ELF-1 (cell line): ENCODE measurements around the gene RBBP7.

Experiments
- DNase-seq: peaks from one replicate; pipeline ENCODE4 v3.0.0-alpha.2; 2016; ENCODE audit warnings: low read depth, low spot score

The RBBP7 gene

GRCh38 chrX:16826207-16826606 lies 44.0 kb downstream of the RBBP7 start:
- peak; percentile 24 for DNase-seq

- DNase-seq: no peak
Measured at GRCh38 chrX:16825264-16826035, 44.7 kb downstream of the RBBP7 start.

GRCh38 chrX:16822723-16823122 lies 47.4 kb downstream of the RBBP7 start:
- DNase-seq: no peak

- DNase-seq: no peak
Measured at GRCh38 chrX:16819634-16820033, 50.5 kb downstream of the RBBP7 start.

GRCh38 chrX:16814597-16814996 lies 55.6 kb downstream of the RBBP7 start:
- DNase-seq: no peak

GRCh38 chrX:16807976-16808542 lies 62.1 kb downstream of the RBBP7 start:
- no peak for DNase-seq

DNA sequence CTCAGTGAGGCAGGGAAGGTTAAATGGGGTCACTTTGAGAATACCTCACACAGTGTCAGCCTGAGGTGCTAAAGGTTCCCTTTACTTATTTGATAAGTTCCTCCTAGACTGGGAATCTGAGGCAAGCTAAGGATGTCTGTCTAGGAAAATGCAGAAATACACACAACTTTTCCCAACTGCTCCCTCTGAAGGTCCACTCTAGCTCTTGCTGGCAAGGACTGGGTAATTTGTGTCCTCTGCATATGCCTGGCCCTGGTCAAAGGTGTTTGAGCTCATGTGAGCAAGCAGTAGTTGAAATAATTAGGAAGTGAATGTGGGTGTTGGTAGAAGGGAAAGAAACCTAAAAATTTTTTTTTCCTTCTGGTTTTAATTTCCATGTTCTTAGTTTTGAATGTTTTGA lies 62.6 kb downstream of the RBBP7 start:
- no peak for DNase-seq

DNA sequence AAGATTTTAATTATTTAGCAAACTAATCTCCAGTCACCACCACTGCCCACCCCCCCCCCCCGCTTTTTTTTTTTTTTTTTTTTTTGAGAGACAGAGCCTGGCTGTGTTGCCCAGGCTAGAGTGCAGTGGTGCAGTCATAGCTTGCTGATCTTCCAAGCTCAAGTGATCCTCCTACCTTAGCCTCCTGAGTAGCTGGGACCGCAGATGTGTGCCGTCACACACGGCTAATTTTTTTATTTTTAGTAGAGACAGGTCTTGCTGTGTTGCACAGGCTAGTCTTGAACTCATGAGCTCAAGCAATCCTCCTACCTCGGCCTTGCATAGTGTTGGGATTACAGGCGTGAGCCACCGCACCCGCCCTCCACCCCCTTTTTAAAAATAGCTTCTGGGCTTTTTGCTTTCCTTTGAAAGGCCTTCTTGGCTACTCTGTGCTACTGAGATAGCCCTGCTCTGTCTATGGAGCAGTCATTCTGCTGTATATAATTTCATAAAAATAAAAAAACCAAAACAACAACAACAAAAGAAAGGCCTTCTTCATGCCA lies 65.2 kb downstream of the RBBP7 start:
- DNase-seq: no peak

- no peak for DNase-seq
Measured at GRCh38 chrX:16797841-16798240, 72.3 kb downstream of the RBBP7 start.

- no peak for DNase-seq
Measured at GRCh38 chrX:16797358-16797757, 72.8 kb downstream of the RBBP7 start.

- no peak for DNase-seq
Measured at GRCh38 chrX:16796298-16796697, 73.9 kb downstream of the RBBP7 start.
